GM23248 (cell line): ENCODE data around the gene PTPRD. TPM values are rescaled to one million over a fixed set of nuclear protein-coding genes. Genes with fewer than 3 reads are reported as not detected.

Source experiments
- DNase-seq: peaks from one replicate; pipeline ENCODE4 v3.0.0-alpha.2; 2015
- H2AFZ ChIP-seq: fragments of 200-600 bp; sonication (generic); 2 replicates; pipeline ENCODE4 v1.6.1; 2016; ENCODE audit warnings: antibody characterized with exemption
- H3F3A ChIP-seq: fragments of 200-600 bp; sonication (generic); 2 replicates; pipeline ENCODE4 v1.6.1; 2016; ENCODE audit warnings: mild to moderate bottlenecking, antibody characterized with exemption, mixed run types; ENCODE audit not compliant: insufficient read depth
- H3K27ac ChIP-seq: fragments of 200-600 bp; sonication (generic); 2 replicates; pipeline ENCODE4 v1.5.1; 2016; ENCODE audit warnings: mild to moderate bottlenecking
- H3K27me3 ChIP-seq: fragments of 200-600 bp; sonication (generic); replicated peaks from 2 replicates; pipeline ENCODE4 v1.6.1; 2016; ENCODE audit warnings: mild to moderate bottlenecking; ENCODE audit not compliant: insufficient read depth
- H3K36me3 ChIP-seq: fragments of 200-600 bp; sonication (generic); 2 replicates; pipeline ENCODE4 v1.6.1; 2016; ENCODE audit warnings: low read depth, mild to moderate bottlenecking
- H3K4me1 ChIP-seq: fragments of 200-600 bp; sonication (generic); 2 replicates; pipeline ENCODE4 v1.6.1; 2016; ENCODE audit warnings: mild to moderate bottlenecking; ENCODE audit not compliant: insufficient read depth
- H3K4me2 ChIP-seq: fragments of 200-600 bp; sonication (generic); one replicate; pipeline ENCODE4 v1.6.1; 2016; ENCODE audit warnings: mild to moderate bottlenecking; ENCODE audit not compliant: unreplicated experiment
- H3K4me3 ChIP-seq: fragments of 200-600 bp; sonication (generic); 2 replicates; pipeline ENCODE4 v1.5.1; 2016; ENCODE audit warnings: mild to moderate bottlenecking
- H3K79me2 ChIP-seq: fragments of 200-600 bp; sonication (generic); 2 replicates; pipeline ENCODE4 v1.6.1; 2016; ENCODE audit warnings: mild to moderate bottlenecking; ENCODE audit not compliant: insufficient read depth
- H3K9ac ChIP-seq: fragments of 200-600 bp; sonication (generic); 2 replicates; pipeline ENCODE4 v1.6.1; 2016; ENCODE audit warnings: mild to moderate bottlenecking
- H3K9me2 ChIP-seq: fragments of 200-600 bp; sonication (generic); 2 replicates; pipeline ENCODE4 v1.6.1; 2016; ENCODE audit warnings: mixed run types, mild to moderate bottlenecking, moderate library complexity; ENCODE audit not compliant: insufficient read depth
- H3K9me3 ChIP-seq: fragments of 200-600 bp; sonication (generic); one replicate; pipeline ENCODE4 v1.6.1; 2017; ENCODE audit warnings: low read depth
- H4K20me1 ChIP-seq: fragments of 200-600 bp; sonication (generic); 2 replicates; pipeline ENCODE4 v1.6.0; 2016; ENCODE audit not compliant: insufficient read depth
- EZH2 ChIP-seq: fragments of 200-600 bp; sonication (generic); IDR thresholded peaks from 2 replicates; pipeline ENCODE4 v1.6.1; 2018; ENCODE audit warnings: antibody characterized with exemption, mild to moderate bottlenecking; ENCODE audit not compliant: insufficient read depth, poor library complexity, severe bottlenecking
- EZH2phosphoT487 ChIP-seq: fragments of 200-600 bp; sonication (generic); IDR thresholded peaks from 2 replicates; pipeline ENCODE4 v1.6.1; 2018; ENCODE audit warnings: antibody characterized with exemption, moderate library complexity, mild to moderate bottlenecking, low read depth; ENCODE audit not compliant: insufficient read depth
- WGBS, 2 experiments: methylation state at CpG; one replicate each; pipeline ENCODE4 v1.1.6; 2015 to 2017; ENCODE audit warnings: low lambda C conversion rate in 2 of 2, low coverage in 1 of 2; ENCODE audit errors: missing lambda C conversion rate in 2 of 2; 5-methylcytosine and 5-hydroxymethylcytosine counted together
- in situ Hi-C: fragments of 300-500 bp; cut with MboI; formaldehyde crosslinking; loops from 2 replicates; pipeline ENCODE4 v1.15.0; 2020
- polyA plus RNA-seq: library from polyadenylated mRNA; unstranded; fragments of >200 nt; fragmentation: Nextera tagmentation; extraction: Ambion mirVana; gene quantifications from 2 replicates; pipeline ENCODE4 v1.2.1, GENCODE V29; 2016
- total RNA-seq: library from RNA; depleted of rRNA; stranded (reverse); fragments of >200 nt; shearing (Covaris generic); gene quantifications from 2 replicates; pipeline ENCODE4 v1.2.3, GENCODE V29; 2014

PTPRD gene
- total and polyA plus RNA-seq, 2 experiments from 2014 or later, result 0.05 TPM; not detected in 1

DNA sequence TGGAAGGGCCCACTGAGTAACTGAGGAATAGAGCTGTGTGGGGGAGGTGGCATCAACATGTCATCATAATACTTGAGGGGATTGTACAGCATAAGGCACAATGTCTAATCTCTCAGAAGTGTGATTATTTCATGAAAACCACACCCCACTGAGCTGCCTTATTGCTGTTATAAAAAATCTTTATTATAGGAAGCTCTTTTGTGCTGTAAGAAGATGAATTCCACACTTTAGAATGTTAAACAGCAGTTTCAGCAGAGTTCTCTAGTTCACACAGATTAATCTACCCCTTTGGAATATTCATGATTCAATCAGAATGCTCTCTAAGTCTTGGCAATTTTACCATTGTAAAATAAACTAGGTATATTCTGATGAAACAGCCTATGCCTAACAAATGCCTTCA is 1389.6 kb downstream of the PTPRD start:
- Histone ChIP-seq H3K9ac (no peak overlapping the region), H3K79me2 (no peaks in the 10 kb centered on the region), H3K4me3 (no peak overlapping the region), H3K4me1 (no peaks in the 10 kb centered on the region), H3K9me2 (no peaks in the 10 kb centered on the region), H3K9me3 (no peaks in the 10 kb centered on the region), H3K27ac (no peak overlapping the region), H3F3A (no peaks in the 10 kb centered on the region), H3K36me3 (no peaks in the 10 kb centered on the region), H3K4me2 (no peak overlapping the region), H2AFZ (no peak overlapping the region), H3K27me3 (no peaks in the 10 kb centered on the region), H4K20me1 (no peaks in the 10 kb centered on the region)
- no peak for TF ChIP-seq EZH2phosphoT487
- TF ChIP-seq EZH2, result no peak
- in situ Hi-C loops, result no loop called here
- DNase-seq, result no peak

DNA sequence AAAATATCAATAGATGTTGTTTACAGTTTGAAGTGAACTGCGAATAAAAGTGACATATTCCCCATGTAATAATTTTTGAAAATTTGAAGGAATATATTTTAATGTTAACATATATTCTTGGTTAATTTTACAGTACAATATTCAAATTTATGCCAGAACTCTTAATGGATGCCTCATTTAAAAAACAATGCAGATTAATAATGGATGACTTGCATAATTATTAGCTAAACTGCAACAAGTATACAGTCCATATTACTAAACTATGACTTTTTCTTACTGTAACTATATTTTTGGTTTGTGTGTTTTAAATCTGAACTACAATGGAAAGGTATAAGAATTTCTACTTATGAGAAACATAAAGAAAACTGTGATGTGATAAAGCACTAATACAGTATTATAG is 1390.1 kb downstream of the PTPRD start:
- no peaks in the 10 kb centered on the region for H3K9me3 ChIP-seq
- 15 to 17% methylated on average over 1 of the region's 1 CpG for WGBS, 2 experiments

DNA sequence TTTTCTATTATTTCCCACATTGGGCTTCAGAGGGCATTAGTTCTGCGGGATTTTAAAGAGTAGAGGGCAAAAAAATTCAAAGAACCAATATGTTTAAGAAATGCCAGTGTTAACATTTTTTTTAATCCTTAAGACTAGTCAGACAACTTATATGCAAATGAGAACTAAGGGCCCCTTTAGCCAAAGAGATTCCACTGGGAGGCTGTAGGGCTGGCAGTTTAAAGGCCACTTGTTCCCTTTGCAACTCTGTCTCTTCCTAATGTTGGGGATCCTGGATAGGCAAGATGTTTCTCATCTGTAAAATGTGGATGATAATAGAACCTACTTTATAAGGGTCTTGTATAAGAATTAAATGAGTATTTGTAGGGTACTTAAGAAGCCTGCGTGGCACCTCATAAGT is 1395.9 kb downstream of the PTPRD start:
- no peak for TF ChIP-seq EZH2
- no peak for TF ChIP-seq EZH2phosphoT487
- 7 to 10% methylated on average over 2 of the region's 2 CpGs for WGBS, 2 experiments

More for the DNA sequence above, 1390.1 kb downstream of the PTPRD start:
- H3K36me3 ChIP-seq, result no peaks in the 10 kb centered on the region
- H3K4me1 ChIP-seq, result no peaks in the 10 kb centered on the region
- H3K4me2 ChIP-seq, result no peak overlapping the region
- no peaks in the 10 kb centered on the region for H4K20me1 ChIP-seq
- in situ Hi-C loops, result no loop called here
- H3F3A ChIP-seq, result no peaks in the 10 kb centered on the region
- no peaks in the 10 kb centered on the region for H3K9me2 ChIP-seq
- no peak for DNase-seq
- no peak overlapping the region for H2AFZ ChIP-seq
- H3K27me3 ChIP-seq, result no peaks in the 10 kb centered on the region
- H3K4me3 ChIP-seq, result no peak overlapping the region
- no peak overlapping the region for H3K9ac ChIP-seq
- H3K79me2 ChIP-seq, result no peaks in the 10 kb centered on the region
- H3K27ac ChIP-seq, result no peak overlapping the region
- TF ChIP-seq EZH2phosphoT487 (no peak), EZH2 (no peak)

DNA sequence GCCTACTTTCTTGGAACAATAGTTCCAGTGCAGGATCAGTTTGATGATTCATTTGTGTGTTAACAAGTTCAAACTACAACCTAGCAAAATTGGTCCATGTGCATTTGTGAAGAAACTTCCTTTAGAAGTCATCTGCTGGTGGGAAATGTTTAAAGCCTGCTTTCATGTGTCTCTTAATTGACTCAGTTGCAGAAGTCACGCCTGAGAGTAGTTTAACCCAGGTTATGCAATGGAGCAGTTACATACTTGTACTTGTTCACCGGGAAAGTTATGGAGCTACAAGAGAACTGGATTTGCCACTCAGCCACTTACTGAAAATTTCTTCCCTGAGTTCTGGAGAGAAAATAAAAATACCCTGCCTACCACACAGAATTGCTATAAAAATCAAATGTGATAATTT is 1397.8 kb downstream of the PTPRD start:
- Histone ChIP-seq H3K4me3 (no peak overlapping the region), H2AFZ (no peak overlapping the region), H3K9ac (no peak overlapping the region), H4K20me1 (no peaks in the 10 kb centered on the region), H3K27ac (no peak overlapping the region), H3K79me2 (no peaks in the 10 kb centered on the region), H3K4me2 (no peak overlapping the region), H3K4me1 (no peaks in the 10 kb centered on the region), H3K36me3 (no peaks in the 10 kb centered on the region), H3F3A (no peaks in the 10 kb centered on the region), H3K9me3 (no peaks in the 10 kb centered on the region), H3K9me2 (no peaks in the 10 kb centered on the region), H3K27me3 (no peaks in the 10 kb centered on the region)
- TF ChIP-seq EZH2phosphoT487 (no peak), EZH2 (no peak)
- WGBS, 2 experiments, result 3 to 4% methylated on average over 2 of the region's 2 CpGs
- in situ Hi-C loops, result no loop called here
- DNase-seq, result no peak

More for the DNA sequence above, 1395.9 kb downstream of the PTPRD start:
- no peaks in the 10 kb centered on the region for H4K20me1 ChIP-seq
- H3K27ac ChIP-seq, result no peak overlapping the region
- no peaks in the 10 kb centered on the region for H3K4me1 ChIP-seq
- no peaks in the 10 kb centered on the region for H3K36me3 ChIP-seq
- H3K4me3 ChIP-seq, result no peak overlapping the region
- no peaks in the 10 kb centered on the region for H3K9me3 ChIP-seq
- no peak overlapping the region for H3K4me2 ChIP-seq
- no peaks in the 10 kb centered on the region for H3F3A ChIP-seq
- no peaks in the 10 kb centered on the region for H3K27me3 ChIP-seq
- no peak for DNase-seq
- no peak overlapping the region for H3K9ac ChIP-seq
- no peak overlapping the region for H2AFZ ChIP-seq
- H3K79me2 ChIP-seq, result no peaks in the 10 kb centered on the region
- H3K9me2 ChIP-seq, result no peaks in the 10 kb centered on the region
- in situ Hi-C loops, result no loop called here

GRCh38 chr9:9214066-9214465 is 1398.7 kb downstream of the PTPRD start:
- H3K9me3 ChIP-seq, result no peaks in the 10 kb centered on the region
- no peak overlapping the region for H3K4me2 ChIP-seq
- 6 to 13% methylated on average over 6 of the region's 6 CpGs for WGBS, 2 experiments
- no peak overlapping the region for H3K4me3 ChIP-seq
- no peak overlapping the region for H3K27ac ChIP-seq
- H3K9ac ChIP-seq, result no peak overlapping the region
- H3K27me3 ChIP-seq, result no peaks in the 10 kb centered on the region
- H3K36me3 ChIP-seq, result no peaks in the 10 kb centered on the region
- H4K20me1 ChIP-seq, result no peaks in the 10 kb centered on the region
- no peaks in the 10 kb centered on the region for H3F3A ChIP-seq
- H3K4me1 ChIP-seq, result no peaks in the 10 kb centered on the region
- in situ Hi-C loops, result no loop called here
- DNase-seq, result no peak
- no peak overlapping the region for H2AFZ ChIP-seq
- H3K9me2 ChIP-seq, result no peaks in the 10 kb centered on the region
- TF ChIP-seq EZH2 (no peak), EZH2phosphoT487 (no peak)
- H3K79me2 ChIP-seq, result no peaks in the 10 kb centered on the region
